ENCODE results near the gene COG7. TPM values are rescaled to one million over a fixed set of nuclear protein-coding genes. Genes with fewer than 3 reads are reported as not detected.
A peak's percentile ranks its signal among the peaks of the same experiment; 100 is the strongest.
"Not testable (repeated sequence)": the region's sequence is repeated elsewhere in the genome, so short reads cannot be mapped to it uniquely, and the experiment has no call there.

COG7 gene
- total RNA-seq, 1 experiment from 2014 or later, result 17.1 TPM

- H3K36me3 ChIP-seq (replicated peaks; ENCODE audit: control insufficient read depth, insufficient read depth, low read length), result peaks cover 12% of the 10 kb centered on the region
- H3K27me3 ChIP-seq (ENCODE audit: control insufficient read depth, insufficient read depth, low read length), result no peaks in the 10 kb centered on the region
- no peak for DNase-seq
- H3K4me3 ChIP-seq (ENCODE audit: insufficient read depth, low read depth, low read length), result no peak overlapping the region
These were observed 60.8 kb downstream of the COG7 start for GRCh38 chr16:23392223-23392600.

GRCh38 chr16:23391381-23392222, 61.4 kb downstream of the COG7 start:
- Histone ChIP-seq H3K4me3 (ENCODE audit: insufficient read depth, low read depth, low read length) (no peak overlapping the region), H3K27me3 (ENCODE audit: control insufficient read depth, insufficient read depth, low read length) (no peaks in the 10 kb centered on the region), H3K36me3 (replicated peaks; ENCODE audit: control insufficient read depth, insufficient read depth, low read length) (peaks cover 12% of the 10 kb centered on the region)
- no peak for DNase-seq

- not testable (repeated sequence) for H3K27me3 ChIP-seq (ENCODE audit: control insufficient read depth, insufficient read depth, low read length); DNase-seq; H3K4me3 ChIP-seq (ENCODE audit: insufficient read depth, low read depth, low read length)
- peaks cover 12% of the 10 kb centered on the region for H3K36me3 ChIP-seq (replicated peaks; ENCODE audit: control insufficient read depth, insufficient read depth, low read length)
These were observed 63.1 kb downstream of the COG7 start for GRCh38 chr16:23389936-23390335.

- H3K36me3 ChIP-seq (replicated peaks; ENCODE audit: control insufficient read depth, insufficient read depth, low read length), result peaks cover 12% of the 10 kb centered on the region
- DNase-seq, result no peak
- no peak overlapping the region for H3K4me3 ChIP-seq (ENCODE audit: insufficient read depth, low read depth, low read length)
- no peaks in the 10 kb centered on the region for H3K27me3 ChIP-seq (ENCODE audit: control insufficient read depth, insufficient read depth, low read length)
These were observed 63.8 kb downstream of the COG7 start for GRCh38 chr16:23389201-23389600.

GRCh38 chr16:23388786-23389185, 64.2 kb downstream of the COG7 start:
- Histone ChIP-seq H3K27me3 (ENCODE audit: control insufficient read depth, insufficient read depth, low read length) (no peaks in the 10 kb centered on the region), H3K36me3 (replicated peaks; ENCODE audit: control insufficient read depth, insufficient read depth, low read length) (peaks cover 12% of the 10 kb centered on the region), H3K4me3 (ENCODE audit: insufficient read depth, low read depth, low read length) (no peak overlapping the region)
- no peak for DNase-seq

- no peak overlapping the region for H3K4me3 ChIP-seq (ENCODE audit: insufficient read depth, low read depth, low read length)
- no peak for DNase-seq
- H3K36me3 ChIP-seq (replicated peaks; ENCODE audit: control insufficient read depth, insufficient read depth, low read length), result peaks cover 12% of the 10 kb centered on the region
- no peaks in the 10 kb centered on the region for H3K27me3 ChIP-seq (ENCODE audit: control insufficient read depth, insufficient read depth, low read length)
These were observed 65.3 kb downstream of the COG7 start for GRCh38 chr16:23387666-23388065.

GRCh38 chr16:23385441-23385840, 67.5 kb downstream of the COG7 start:
- Histone ChIP-seq H3K4me3 (ENCODE audit: insufficient read depth, low read depth, low read length) (no peak overlapping the region), H3K27me3 (ENCODE audit: control insufficient read depth, insufficient read depth, low read length) (no peaks in the 10 kb centered on the region), H3K36me3 (replicated peaks; ENCODE audit: control insufficient read depth, insufficient read depth, low read length) (peaks cover 2% of the 10 kb centered on the region; the same call in 1 of the 2 replicates)
- peak; percentile 28 for DNase-seq

- Histone ChIP-seq H3K27me3 (ENCODE audit: control insufficient read depth, insufficient read depth, low read length) (no peaks in the 10 kb centered on the region), H3K4me3 (ENCODE audit: insufficient read depth, low read depth, low read length) (no peak overlapping the region), H3K36me3 (replicated peaks; ENCODE audit: control insufficient read depth, insufficient read depth, low read length) (peaks cover under 1% of the 10 kb centered on the region; the same call in 1 of the 2 replicates)
- DNase-seq, result no peak
These were observed 68.1 kb downstream of the COG7 start for GRCh38 chr16:23384878-23385277.

- Histone ChIP-seq H3K27me3 (ENCODE audit: control insufficient read depth, insufficient read depth, low read length) (no peaks in the 10 kb centered on the region), H3K4me3 (ENCODE audit: insufficient read depth, low read depth, low read length) (no peak overlapping the region), H3K36me3 (replicated peaks; ENCODE audit: control insufficient read depth, insufficient read depth, low read length) (no peaks in the 10 kb centered on the region; the same call in 1 of the 2 replicates)
- peak; percentile 23 for DNase-seq
These were observed 69.1 kb downstream of the COG7 start for GRCh38 chr16:23383881-23384280.

GRCh38 chr16:23382279-23382678, 70.7 kb downstream of the COG7 start:
- H3K27me3 ChIP-seq (ENCODE audit: control insufficient read depth, insufficient read depth, low read length), result no peaks in the 10 kb centered on the region
- H3K36me3 ChIP-seq (replicated peaks; ENCODE audit: control insufficient read depth, insufficient read depth, low read length), result no peaks in the 10 kb centered on the region
- no peak overlapping the region for H3K4me3 ChIP-seq (ENCODE audit: insufficient read depth, low read depth, low read length)
- no peak for DNase-seq

GRCh38 chr16:23381702-23382101, 71.3 kb downstream of the COG7 start:
- not testable (repeated sequence) for H3K27me3 ChIP-seq (ENCODE audit: control insufficient read depth, insufficient read depth, low read length); H3K4me3 ChIP-seq (ENCODE audit: insufficient read depth, low read depth, low read length); H3K36me3 ChIP-seq (replicated peaks; ENCODE audit: control insufficient read depth, insufficient read depth, low read length); DNase-seq

- no peaks in the 10 kb centered on the region for H3K27me3 ChIP-seq (ENCODE audit: control insufficient read depth, insufficient read depth, low read length)
- no peaks in the 10 kb centered on the region for H3K36me3 ChIP-seq (replicated peaks; ENCODE audit: control insufficient read depth, insufficient read depth, low read length)
- DNase-seq, result peak; percentile 30
- no peak overlapping the region for H3K4me3 ChIP-seq (ENCODE audit: insufficient read depth, low read depth, low read length)
These were observed 72.5 kb downstream of the COG7 start for GRCh38 chr16:23380501-23380951.

GRCh38 chr16:23379707-23380106, 73.3 kb downstream of the COG7 start:
- no peak overlapping the region for H3K4me3 ChIP-seq (ENCODE audit: insufficient read depth, low read depth, low read length)
- H3K27me3 ChIP-seq (ENCODE audit: control insufficient read depth, insufficient read depth, low read length), result no peaks in the 10 kb centered on the region
- peak; percentile 47 for DNase-seq

GRCh38 chr16:23378921-23379320, 74.1 kb downstream of the COG7 start:
- no peak for DNase-seq
- no peaks in the 10 kb centered on the region for H3K36me3 ChIP-seq (replicated peaks; ENCODE audit: control insufficient read depth, insufficient read depth, low read length)
- H3K27me3 ChIP-seq (ENCODE audit: control insufficient read depth, insufficient read depth, low read length), result no peaks in the 10 kb centered on the region
- H3K4me3 ChIP-seq (ENCODE audit: insufficient read depth, low read depth, low read length), result no peak overlapping the region

More at GRCh38 chr16:23379707-23380106, 73.3 kb downstream of the COG7 start:
- no peaks in the 10 kb centered on the region for H3K36me3 ChIP-seq (replicated peaks; ENCODE audit: control insufficient read depth, insufficient read depth, low read length)

- peak; percentile 32 for DNase-seq
- Histone ChIP-seq H3K4me3 (ENCODE audit: insufficient read depth, low read depth, low read length) (no peak overlapping the region), H3K36me3 (replicated peaks; ENCODE audit: control insufficient read depth, insufficient read depth, low read length) (no peaks in the 10 kb centered on the region), H3K27me3 (ENCODE audit: control insufficient read depth, insufficient read depth, low read length) (no peaks in the 10 kb centered on the region)
These were observed 74.7 kb downstream of the COG7 start for GRCh38 chr16:23378256-23378655.
